H1 (cell line): ENCODE measurements around the gene BSN. TPM values are rescaled to one million over a fixed set of nuclear protein-coding genes. Genes with fewer than 3 reads are reported as not detected.

ENCODE experiments used
- CTCF ChIA-PET: fragments of 300-600 bp; sonication (Branson Sonifier 250); formaldehyde crosslinking; loops from one replicate; lab custom pipeline; 2021; ENCODE audit not compliant: partially characterized antibody; lab: Charles Lee
- POLR2A ChIA-PET: fragments of 300-600 bp; sonication (Branson Sonifier 250); formaldehyde crosslinking; loops from one replicate; lab custom pipeline; 2021; ENCODE audit warnings: inconsistent platforms; ENCODE audit not compliant: partially characterized antibody; lab: Charles Lee
- DNase-seq, 2 experiments: peaks; one replicate each; pipeline versions ENCODE4 v3.0.0 to v3.0.0-alpha.2; 2010 to 2022; ENCODE audit warnings: low spot score in 2 of 2, low read depth in 1 of 2, mixed read lengths in 1 of 2
- FAIRE-seq: peaks from 2 replicates; lab custom pipeline; 2011; peaks lifted over from hg19 to GRCh38; lab: Jason Lieb, UNC
- H2AFZ ChIP-seq: 2 replicates; pipeline ENCODE4 v1.8.1; 2012; ENCODE audit warnings: low read length, inconsistent platforms
- H2AK5ac ChIP-seq: 2 replicates; pipeline ENCODE4 v1.6.1; 2013; ENCODE audit warnings: low read depth, low read length
- H2BK120ac ChIP-seq: replicated peaks from 2 replicates; pipeline ENCODE3; 2013; ENCODE audit warnings: low read depth, low read length, inconsistent platforms
- H2BK12ac ChIP-seq: 2 replicates; pipeline ENCODE4 v1.6.1; 2013; ENCODE audit warnings: low read depth, low read length
- H2BK15ac ChIP-seq: 2 replicates; pipeline ENCODE4 v1.6.1; 2013; ENCODE audit warnings: low read length
- H2BK20ac ChIP-seq: 2 replicates; pipeline ENCODE4 v1.6.1; 2013; ENCODE audit warnings: low read length
- H2BK5ac ChIP-seq: 2 replicates; pipeline ENCODE4 v1.6.1; 2013; ENCODE audit warnings: low read depth, low read length
- H3K14ac ChIP-seq: 2 replicates; pipeline ENCODE4 v1.6.1; 2013; ENCODE audit warnings: inconsistent platforms; ENCODE audit not compliant: insufficient read length
- H3K18ac ChIP-seq: 2 replicates; pipeline ENCODE4 v1.6.1; 2013; ENCODE audit warnings: low read length; ENCODE audit errors: extremely low read depth
- H3K23ac ChIP-seq: 2 replicates; pipeline ENCODE4 v1.6.1; 2013; ENCODE audit warnings: inconsistent platforms; ENCODE audit not compliant: insufficient read length
- H3K23me2 ChIP-seq: 2 replicates; pipeline ENCODE4 v1.6.1; 2013; ENCODE audit warnings: low read depth, low read length
- H3K27ac ChIP-seq: 2 replicates; pipeline ENCODE4 v1.6.1; 2011; ENCODE audit warnings: low read depth, low read length, inconsistent platforms
- H3K27me3 ChIP-seq, 4 experiments: replicated peaks in 1 of 4; 1 replicate in 1 of 4; 2 replicates in 3 of 4; pipeline versions ENCODE4 v1.6.1 to v1.8.1; 2011 to 2013; ENCODE audit warnings: low read length in 3 of 4, mild to moderate bottlenecking in 3 of 4, inconsistent platforms in 2 of 4, mixed read lengths in 2 of 4, moderate library complexity in 1 of 4; ENCODE audit not compliant: control insufficient read depth in 3 of 4, insufficient read depth in 3 of 4; ENCODE audit errors: extremely low read depth in 1 of 4
- H3K36me3 ChIP-seq, 4 experiments: 2 replicates each; pipeline versions ENCODE4 v1.6.1 to v1.8.1; 2011 to 2013; ENCODE audit warnings: mild to moderate bottlenecking in 4 of 4, low read length in 3 of 4, moderate library complexity in 2 of 4, control low read depth in 1 of 4, inconsistent platforms in 1 of 4; ENCODE audit not compliant: insufficient read depth in 4 of 4, control insufficient read depth in 2 of 4
- H3K4ac ChIP-seq: replicated peaks from 2 replicates; pipeline ENCODE3; 2013; ENCODE audit warnings: low read length, low read depth, mixed read lengths, inconsistent platforms; ENCODE audit not compliant: insufficient read length
- H3K4me1 ChIP-seq, 4 experiments: replicated peaks in 1 of 4; 1 replicate in 1 of 4; 2 replicates in 3 of 4; pipeline versions ENCODE4 v1.6.1 to v1.8.1; 2011 to 2013; ENCODE audit warnings: low read length in 3 of 4, inconsistent platforms in 2 of 4, mixed read lengths in 1 of 4; ENCODE audit not compliant: insufficient read depth in 4 of 4, control insufficient read depth in 3 of 4
- H3K4me2 ChIP-seq, 2 experiments: 2 replicates each; pipeline versions ENCODE4 v1.6.1 to v1.8.1; 2011 to 2013; ENCODE audit warnings: low read depth in 2 of 2, low read length in 2 of 2, control low read depth in 1 of 2, inconsistent platforms in 1 of 2, mild to moderate bottlenecking in 1 of 2; ENCODE audit not compliant: insufficient read depth in 1 of 2
- H3K4me3 ChIP-seq, 4 experiments: fragments of 200-600, 300-600 bp in 1 of 4; sonication (generic), shearing (Covaris generic), sonication (Bioruptor Twin) in 1 of 4; 2 replicates each; pipeline versions ENCODE4 v1.5.1 to v1.8.1; 2011 to 2016; ENCODE audit warnings: low read length in 4 of 4, low read depth in 3 of 4, control low read depth in 2 of 4, inconsistent platforms in 2 of 4, mild to moderate bottlenecking in 2 of 4, mixed read lengths in 1 of 4, moderate library complexity in 1 of 4; ENCODE audit not compliant: insufficient read depth in 2 of 4; ENCODE audit errors: extremely low read depth in 1 of 4
- H3K56ac ChIP-seq: replicated peaks from 2 replicates; pipeline ENCODE3; 2013; ENCODE audit warnings: low read depth, mild to moderate bottlenecking, mixed read lengths, low read length, inconsistent platforms; ENCODE audit not compliant: insufficient read length
- H3K79me1 ChIP-seq: 2 replicates; pipeline ENCODE4 v1.6.1; 2013; ENCODE audit warnings: low read depth, low read length, control low read depth
- H3K79me2 ChIP-seq, 2 experiments: 2 replicates each; pipeline versions ENCODE4 v1.6.1 to v1.8.1; 2012 to 2013; ENCODE audit warnings: low read length in 2 of 2, mild to moderate bottlenecking in 2 of 2, inconsistent platforms in 1 of 2; ENCODE audit not compliant: insufficient read depth in 2 of 2, control insufficient read depth in 1 of 2
- H3K9ac ChIP-seq, 4 experiments: replicated peaks in 1 of 4; 1 replicate in 1 of 4; 2 replicates in 3 of 4; pipeline versions ENCODE4 v1.6.1 to v1.8.1; 2011 to 2013; ENCODE audit warnings: low read depth in 3 of 4, low read length in 3 of 4, control low read depth in 2 of 4, mild to moderate bottlenecking in 2 of 4, moderate library complexity in 2 of 4, inconsistent platforms in 1 of 4; ENCODE audit errors: extremely low read depth in 1 of 4
- H3K9me3 ChIP-seq, 2 experiments: 2 replicates each; pipeline versions ENCODE4 v1.6.1 to v1.8.1; 2012 to 2013; ENCODE audit warnings: mild to moderate bottlenecking in 2 of 2, moderate library complexity in 2 of 2, control low read depth in 1 of 2, inconsistent platforms in 1 of 2, low read depth in 1 of 2, low read length in 1 of 2, mixed read lengths in 1 of 2; ENCODE audit not compliant: insufficient read depth in 2 of 2
- H4K20me1 ChIP-seq, 2 experiments: replicated peaks in 1 of 2; 2 replicates each; pipeline versions ENCODE3 to v1.8.1; 2011 to 2013; ENCODE audit warnings: inconsistent platforms in 2 of 2, low read length in 2 of 2, mild to moderate bottlenecking in 1 of 2; ENCODE audit not compliant: insufficient read depth in 2 of 2, control insufficient read depth in 1 of 2
- H4K5ac ChIP-seq: 2 replicates; pipeline ENCODE4 v1.6.1; 2013; ENCODE audit warnings: low read length, low read depth, mixed read lengths, inconsistent platforms; ENCODE audit not compliant: insufficient read length
- H4K8ac ChIP-seq: 2 replicates; pipeline ENCODE4 v1.8.0; 2013; ENCODE audit warnings: mild to moderate bottlenecking, moderate library complexity, low read length, inconsistent platforms; ENCODE audit not compliant: insufficient read depth; ENCODE audit errors: extremely low read depth
- H4K91ac ChIP-seq: replicated peaks from 2 replicates; pipeline ENCODE3; 2013; ENCODE audit warnings: low read length, mixed read lengths, inconsistent platforms; ENCODE audit not compliant: insufficient read length
- BRCA1 ChIP-seq: IDR thresholded peaks from 2 replicates; pipeline ENCODE4 v1.6.1; 2012; ENCODE audit warnings: low read depth, low read length, improper control_type of control experiment
- EGR1 ChIP-seq: IDR thresholded peaks from 2 replicates; pipeline ENCODE4 v1.6.1; 2011; ENCODE audit warnings: low read depth, low read length, borderline replicate concordance
- WGBS, 2 experiments: shearing (Covaris generic) in 1 of 2; methylation state at CpG; one replicate each; pipeline versions ENCODE4 v1.1.6 to v1.1.7; 2013 to 2015; ENCODE audit warnings: low lambda C conversion rate in 2 of 2, mixed read lengths in 2 of 2, inconsistent platforms in 1 of 2, low coverage in 1 of 2, missing lambda C conversion rate in 1 of 2; ENCODE audit not compliant: insufficient replicate concordance in 2 of 2, insufficient coverage in 1 of 2, insufficient read length in 1 of 2; ENCODE audit errors: extremely low coverage in 1 of 2, missing lambda C conversion rate in 1 of 2; 5-methylcytosine and 5-hydroxymethylcytosine counted together
- polyA plus RNA-seq, 7 experiments: library from polyadenylated mRNA; depleted of rRNA in 3 of 7; stranded (reverse) in 5 of 7; unstranded in 2 of 7; fragments of >200 nt in 5 of 7; fragments of 200-250 nt in 2 of 7; gene quantifications; 1 replicate in 5 of 7; 2 replicates in 1 of 7; 4 replicates in 1 of 7; pipeline versions ENCODE4 v1.2.1 to v1.2.3, GENCODE V29; 2011 to 2013; ENCODE audit warnings: missing spikeins in 2 of 7, mixed read lengths in 2 of 7
- total RNA-seq: library from RNA; stranded (reverse); fragmentation: NEBNext Ultra II Directional; extraction: Animal tissue kit (Norgen Biotek cat#: 25700); gene quantifications from 2 replicates; pipeline ENCODE4 v1.2.1, GENCODE V29; 2021

The BSN gene
- total and polyA plus RNA-seq, 2 of the 8 experiments (the other 6 are each of a cell fraction or from before 2014, with no cell fraction given), result 0.60 to 3.0 TPM

DNA sequence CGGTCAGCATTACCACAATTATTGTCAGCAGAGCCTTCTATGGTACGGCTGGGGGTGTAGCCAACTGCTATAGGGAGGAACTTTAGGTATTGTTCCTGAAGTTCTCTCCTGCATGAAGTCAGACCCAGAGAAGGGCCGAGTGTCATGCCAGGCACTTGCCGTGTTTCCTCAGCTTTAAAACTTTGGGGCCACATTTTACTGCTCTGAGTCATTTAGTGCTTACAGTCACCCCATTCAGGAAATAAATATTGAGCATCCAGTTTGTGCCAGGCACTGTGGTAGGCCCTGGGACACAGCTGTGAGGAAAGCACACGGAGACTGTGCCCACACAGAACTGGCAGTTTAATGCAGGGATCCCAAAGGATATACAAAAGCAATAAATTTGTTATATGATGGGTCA lies 65.4 kb downstream of the BSN start:
- H4K20me1 ChIP-seq, result no peaks in the 10 kb centered on the region

More for the DNA sequence above, 65.4 kb downstream of the BSN start:
- TF ChIP-seq BRCA1 (no peak), EGR1 (no peak)
- TF ChIP-seq, all 59 proteins: peak for 0
- Histone ChIP-seq H2BK20ac (no peak overlapping the region), H3K18ac (no peak overlapping the region), H2BK12ac (no peak overlapping the region), H3K79me1 (no peaks in the 10 kb centered on the region), H3K4me3 (no peak overlapping the region), H3K14ac (no peak overlapping the region), H4K8ac (no peak overlapping the region; the same call in none of the 2 replicates), H2AK5ac (no peak overlapping the region), H3K9ac (no peak overlapping the region), H3K23ac (no peak overlapping the region), H3K9me3 (no peaks in the 10 kb centered on the region), H3K79me2 (no peaks in the 10 kb centered on the region), H2AFZ (no peak overlapping the region), H2BK120ac (no peak overlapping the region), H2BK15ac (no peak overlapping the region), H3K23me2 (no peaks in the 10 kb centered on the region; the same call in 1 of the 2 replicates), H4K5ac (no peak overlapping the region), H4K91ac (no peak overlapping the region), H3K27me3 (no peaks in the 10 kb centered on the region; a peak in 2 of 7 replicates), H3K4me2 (no peak overlapping the region), H3K4ac (no peak overlapping the region), H3K4me1 (peaks cover 0 to 7% (median 4%) of the 10 kb centered on the region in 4 experiments; a peak in 4 of 7 replicates), H3K27ac (no peak overlapping the region), H2BK5ac (no peak overlapping the region), H3K36me3 (no peaks in the 10 kb centered on the region), H3K56ac (no peak overlapping the region)
- CTCF ChIA-PET, result interaction anchor here (1.3 to 1.5 kb wide), 2 partner anchors 18 to 62 kb away, joined by 3 to 4 read pairs; no protein-coding TSS in a partner anchor
- DNase-seq (no peak), FAIRE-seq (no peak)
- POLR2A ChIA-PET, result no interaction called here
- 84% methylated on average over 5 of the region's 5 CpGs; no CpG with 5 or more reads in 1 of the 2 experiments for WGBS, 2 experiments
